Fibroblast of lung (primary cell): ENCODE results near the gene FBH1.
"Not testable (repeated sequence)": the region's sequence is repeated elsewhere in the genome, so short reads cannot be mapped to it uniquely, and the experiment has no call there.

Experiments
- EZH2 ChIP-seq: IDR thresholded peaks from 2 replicates; pipeline ENCODE4 v1.5.1; 2012; ENCODE audit warnings: low read length, control low read depth, mild to moderate bottlenecking; ENCODE audit errors: missing control alignments
- TF ChIP-seq, protein P1 (sequence below), 2 donors: IDR thresholded peaks in 1 of 2; conservative IDR thresholded peaks in 1 of 2; 1 replicate in 1 of 2; 2 replicates in 1 of 2; pipeline ENCODE4 v1.5.1; 2011 to 2012; ENCODE audit warnings: low read length in 2 of 2, control low read depth in 1 of 2, inconsistent platforms in 1 of 2, low read depth in 1 of 2, mild to moderate bottlenecking in 1 of 2

- TF ChIP-seq, protein P1, sequence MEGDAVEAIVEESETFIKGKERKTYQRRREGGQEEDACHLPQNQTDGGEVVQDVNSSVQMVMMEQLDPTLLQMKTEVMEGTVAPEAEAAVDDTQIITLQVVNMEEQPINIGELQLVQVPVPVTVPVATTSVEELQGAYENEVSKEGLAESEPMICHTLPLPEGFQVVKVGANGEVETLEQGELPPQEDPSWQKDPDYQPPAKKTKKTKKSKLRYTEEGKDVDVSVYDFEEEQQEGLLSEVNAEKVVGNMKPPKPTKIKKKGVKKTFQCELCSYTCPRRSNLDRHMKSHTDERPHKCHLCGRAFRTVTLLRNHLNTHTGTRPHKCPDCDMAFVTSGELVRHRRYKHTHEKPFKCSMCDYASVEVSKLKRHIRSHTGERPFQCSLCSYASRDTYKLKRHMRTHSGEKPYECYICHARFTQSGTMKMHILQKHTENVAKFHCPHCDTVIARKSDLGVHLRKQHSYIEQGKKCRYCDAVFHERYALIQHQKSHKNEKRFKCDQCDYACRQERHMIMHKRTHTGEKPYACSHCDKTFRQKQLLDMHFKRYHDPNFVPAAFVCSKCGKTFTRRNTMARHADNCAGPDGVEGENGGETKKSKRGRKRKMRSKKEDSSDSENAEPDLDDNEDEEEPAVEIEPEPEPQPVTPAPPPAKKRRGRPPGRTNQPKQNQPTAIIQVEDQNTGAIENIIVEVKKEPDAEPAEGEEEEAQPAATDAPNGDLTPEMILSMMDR (conservative IDR thresholded peaks at IDR 0.05 in 1 of 2, IDR thresholded peaks at IDR 0.05 in 1 of 2; ENCODE audit: low read depth in 1 of 2, low read length in 2 of 2) = not testable (repeated sequence)
- TF ChIP-seq EZH2 = not testable (repeated sequence)
Observed at GRCh38 chr10:5908676-5909075, 18.6 kb downstream of the FBH1 start.
